Psoas muscle (tissue), 8 donors: ENCODE results near the gene VAV3. TPM values are rescaled to one million over a fixed set of nuclear protein-coding genes. Genes with fewer than 3 reads are reported as not detected.

Experiments used
- ATAC-seq, 4 donors: fragments of 200-7000 bp; cut with Tn5 transposase; one replicate each; pipeline ENCODE4 v1.9.1; 2020; ENCODE audit warnings: moderate library complexity in 3 of 4, mild to moderate bottlenecking in 2 of 4
- DNase-seq, 2 donors: peaks; one replicate each; pipeline ENCODE4 v3.0.0-alpha.2; 2020
- H3K27ac ChIP-seq: fragments of 200-600 bp; one replicate; pipeline ENCODE4 v1.8.0; 2022
- H3K27me3 ChIP-seq, 3 donors: fragments of 200-600 bp in 1 of 3; one replicate each; pipeline versions ENCODE4 v1.6.1 to v1.8.0; 2013 to 2022; ENCODE audit warnings: low read length in 2 of 3, mild to moderate bottlenecking in 2 of 3, moderate library complexity in 1 of 3; ENCODE audit not compliant: insufficient read depth in 3 of 3
- H3K36me3 ChIP-seq, 2 donors: fragments of 200-600 bp in 1 of 2; one replicate each; pipeline versions ENCODE4 v1.6.1 to v1.8.0; 2013 to 2022; ENCODE audit warnings: low read depth in 1 of 2, mild to moderate bottlenecking in 1 of 2, moderate library complexity in 1 of 2; ENCODE audit not compliant: insufficient read depth in 1 of 2
- H3K4me1 ChIP-seq: fragments of 200-600 bp; one replicate; pipeline ENCODE4 v1.8.0; 2022
- H3K4me3 ChIP-seq: fragments of 200-600 bp; one replicate; pipeline ENCODE4 v1.8.0; 2022; ENCODE audit warnings: mild to moderate bottlenecking
- H3K9me3 ChIP-seq: fragments of 200-600 bp; one replicate; pipeline ENCODE4 v1.8.0; 2022
- CTCF ChIP-seq: fragments of 200-600 bp; IDR thresholded peaks from one replicate; pipeline ENCODE4 v1.8.0; 2022; ENCODE audit warnings: antibody characterized with exemption
- WGBS, 3 donors: extraction: QIAGEN DNeasy Blood & Tissue Kit; methylation state at CpG; one replicate each; pipeline versions ENCODE4 v1.1.6 to v1.1.7; 2013; 5-methylcytosine and 5-hydroxymethylcytosine counted together
- intact Hi-C, 2 donors: fragments of 100-400 bp; cut with DNase I; formaldehyde crosslinking; loops; one replicate each; pipeline versions ENCODE4 v1.11.0 to v1.14.2; 2022
- polyA plus RNA-seq, 3 donors: library from polyadenylated mRNA; stranded (reverse); fragments of 200-250 nt; gene quantifications; one replicate each; pipeline ENCODE4 v1.2.3, GENCODE V29; 2013
- total RNA-seq, 4 donors: library from RNA; stranded (reverse); fragmentation: NEBNext Ultra II Directional in 2 of 4; extraction: Animal tissue kit (Norgen Biotek cat#: 25700) in 2 of 4; gene quantifications; one replicate each; pipeline versions ENCODE4 v1.2.1 to v1.2.4, GENCODE V29; 2021 to 2023
- donor health status: healthy with polysubstance abuse.
- donor health status: DM: no; HTN: no; CAD: no; lungs with moderate emphysema.
- donor health status: Bipolar disorder and iron deficiency.
- donor health status: healthy.
- donor health status: DM: yes; HTN: yes; CAD: no.
- donor health status: DM: no; HTN: no; CAD: no.
- donor health status: DM: no; HTN: no; CAD: no.
- donor health status: DM: yes; HTN: yes; CAD: no.

VAV3 gene
- total and polyA plus RNA-seq, 7 donors: 0.28 to 1.7 (median 0.72) TPM

GRCh38 chr1:107552781-107553180 lies 412.2 kb downstream of the VAV3 start:
- ATAC-seq (no peak), DNase-seq (no peak)
- WGBS, 3 donors: 41 to 53% (median 42%) methylated on average over 1 of the region's 1 CpG
- H3K9me3 ChIP-seq: no peaks in the 10 kb centered on the region
- H3K4me3 ChIP-seq: no peak overlapping the region
- no peak for TF ChIP-seq CTCF
- intact Hi-C loops: no loop called here
- H3K4me1 ChIP-seq: no peaks in the 10 kb centered on the region
- no peak overlapping the region for H3K27ac ChIP-seq
- H3K36me3 ChIP-seq: no peaks in the 10 kb centered on the region
- H3K27me3 ChIP-seq: no peaks in the 10 kb centered on the region

GRCh38 chr1:107551456-107551855 lies 413.5 kb downstream of the VAV3 start:
- Histone ChIP-seq H3K9me3 (no peaks in the 10 kb centered on the region), H3K4me1 (no peaks in the 10 kb centered on the region), H3K27me3 (no peaks in the 10 kb centered on the region), H3K27ac (no peak overlapping the region), H3K36me3 (no peaks in the 10 kb centered on the region), H3K4me3 (no peak overlapping the region)
- DNase-seq (no peak), ATAC-seq (no peak)
- no peak for TF ChIP-seq CTCF
- intact Hi-C loops: no loop called here
- 33 to 41% (median 34%) methylated on average over 1 of the region's 1 CpG for WGBS, 3 donors

GRCh38 chr1:107550358-107550757 lies 414.6 kb downstream of the VAV3 start:
- TF ChIP-seq CTCF: no peak
- 91 to 94% (median 91%) methylated on average over 5 of the region's 5 CpGs for whole genome bisulfite sequencing, 3 donors
- H3K4me1 ChIP-seq: no peaks in the 10 kb centered on the region
- H3K27me3 ChIP-seq: no peaks in the 10 kb centered on the region
- intact Hi-C loops: no loop called here
- H3K4me3 ChIP-seq: no peak overlapping the region
- no peaks in the 10 kb centered on the region for H3K36me3 ChIP-seq
- no peak overlapping the region for H3K27ac ChIP-seq
- no peaks in the 10 kb centered on the region for H3K9me3 ChIP-seq
- ATAC-seq: no peak
- no peak for DNase-seq

- ATAC-seq (no peak), DNase-seq (no peak)
- WGBS, 3 donors: 75 to 83% (median 78%) methylated on average over 3 of the region's 3 CpGs
- H3K27ac ChIP-seq: no peak overlapping the region
- H3K36me3 ChIP-seq: no peaks in the 10 kb centered on the region
- no peaks in the 10 kb centered on the region for H3K9me3 ChIP-seq
- H3K4me1 ChIP-seq: no peaks in the 10 kb centered on the region
- no peak overlapping the region for H3K4me3 ChIP-seq
- no peaks in the 10 kb centered on the region for H3K27me3 ChIP-seq
- intact Hi-C loops: no loop called here
- no peak for TF ChIP-seq CTCF
Observed at GRCh38 chr1:107549152-107549810, 415.7 kb downstream of the VAV3 start.

GRCh38 chr1:107548276-107548675 lies 416.7 kb downstream of the VAV3 start:
- ATAC-seq (no peak), DNase-seq (no peak)
- WGBS, 3 donors: 58 to 63% (median 60%) methylated on average over 3 of the region's 3 CpGs
- H3K4me1 ChIP-seq: no peaks in the 10 kb centered on the region
- H3K27ac ChIP-seq: no peak overlapping the region
- no peaks in the 10 kb centered on the region for H3K27me3 ChIP-seq
- no peaks in the 10 kb centered on the region for H3K9me3 ChIP-seq
- H3K4me3 ChIP-seq: no peak overlapping the region
- no peak for TF ChIP-seq CTCF
- H3K36me3 ChIP-seq: no peaks in the 10 kb centered on the region
- intact Hi-C loops: no loop called here
